ENCODE results near the gene SMG5.

- TF ChIP-seq CTCF (IDR thresholded peaks at IDR 0.05; ENCODE audit: poor library complexity) = no peak
- no peak for TF ChIP-seq EZH2 (IDR thresholded peaks at IDR 0.05; ENCODE audit: borderline replicate concordance)
- TF ChIP-seq EZH2phosphoT487 (IDR thresholded peaks at IDR 0.05; ENCODE audit: low read depth, severe bottlenecking, unreplicated experiment) = no peak
Observed at GRCh38 chr1:156295391-156295947, 12.8 kb upstream of the SMG5 start, which contains the start of gene GLMP.
